GM12878 (cell line): Measurements from ENCODE around the gene PIK3R2. TPM values are rescaled to one million over a fixed set of nuclear protein-coding genes. Genes with fewer than 3 reads are reported as not detected.

ENCODE experiments used
- ATAC-seq: fragments of 200-7000 bp; cut with Tn5 transposase; 3 replicates; pipeline ENCODE4 v1.9.1; 2020; ENCODE audit warnings: mild to moderate bottlenecking, moderate library complexity
- BruUV-seq: library from RNA; stranded (reverse); fragments of 400-500 nt; replicated peaks from 2 replicates; lab custom pipeline; 2021; lab: Mats Ljungman, UMichigan
- CTCF ChIA-PET: fragments of 300-600 bp; sonication (Branson Sonifier 250); formaldehyde crosslinking; extraction: SDS; loops from one replicate; lab custom pipeline; 2021; ENCODE audit warnings: inconsistent platforms; lab: Yijun Ruan, JAX
- POLR2A ChIA-PET: fragments of 350-600 bp; formaldehyde crosslinking; extraction: SDS; loops from one replicate; lab custom pipeline; 2021; ENCODE audit warnings: inconsistent platforms; lab: Charles Lee
- RAD21 ChIA-PET: fragments of 300-600 bp; sonication (Branson Sonifier 250); formaldehyde crosslinking; loops from one replicate; lab custom pipeline; 2023; ENCODE audit warnings: antibody characterized with exemption; ENCODE audit not compliant: unreplicated experiment; lab: Charles Lee
- SMC1A ChIA-PET: fragments of 300-600 bp; sonication (Branson Sonifier 250); formaldehyde crosslinking; loops from one replicate; lab custom pipeline; 2023; ENCODE audit not compliant: unreplicated experiment, uncharacterized antibody; lab: Charles Lee
- DNase-seq: peaks from one replicate; pipeline ENCODE4 v3.0.0-alpha.2; 2011; ENCODE audit warnings: low read depth, low spot score
- FAIRE-seq: peaks from 3 replicates; lab custom pipeline; 2011; peaks lifted over from hg19 to GRCh38; lab: Jason Lieb, UNC
- H2AFZ ChIP-seq: 2 replicates; pipeline ENCODE4 v1.6.0; 2011; ENCODE audit warnings: low read depth, low read length, control low read depth; ENCODE audit not compliant: control insufficient read depth
- H3K27ac ChIP-seq: 2 replicates; pipeline ENCODE4 v1.5.1; 2011; ENCODE audit warnings: control low read depth; ENCODE audit not compliant: control insufficient read depth, insufficient read depth
- H3K27me3 ChIP-seq, 2 experiments: replicated peaks in 1 of 2; 2 replicates each; pipeline versions ENCODE4 v1.6.0 to v1.6.1; 2011; ENCODE audit warnings: low read length in 1 of 2; ENCODE audit not compliant: control insufficient read depth in 2 of 2, insufficient read depth in 2 of 2
- H3K36me3 ChIP-seq, 2 experiments: 2 replicates each; pipeline ENCODE4 v1.5.1; 2011; ENCODE audit warnings: low read length in 1 of 2; ENCODE audit not compliant: control insufficient read depth in 2 of 2, insufficient read depth in 2 of 2
- H3K4me1 ChIP-seq: 2 replicates; pipeline ENCODE4 v1.6.1; 2011; ENCODE audit warnings: mild to moderate bottlenecking, low read length, moderate library complexity, mixed read lengths; ENCODE audit not compliant: control insufficient read depth, insufficient read depth
- H3K4me2 ChIP-seq: 2 replicates; pipeline ENCODE4 v1.6.0; 2011; ENCODE audit warnings: control low read depth; ENCODE audit not compliant: control insufficient read depth, insufficient read depth
- H3K4me3 ChIP-seq: fragments of 200-600 bp; sonication (generic); 2 replicates; pipeline ENCODE4 v1.5.1; 2016
- H3K79me2 ChIP-seq: 2 replicates; pipeline ENCODE4 v1.6.0; 2011; ENCODE audit warnings: low read length; ENCODE audit not compliant: control insufficient read depth, insufficient read depth
- H3K9ac ChIP-seq: 2 replicates; pipeline ENCODE4 v1.8.0; 2011; ENCODE audit warnings: low read length, control low read depth, mixed read lengths; ENCODE audit not compliant: control insufficient read depth, insufficient read depth
- H3K9me3 ChIP-seq: replicated peaks from 3 replicates; pipeline ENCODE4 v1.5.1; 2011; ENCODE audit warnings: mild to moderate bottlenecking, low read length; ENCODE audit not compliant: control insufficient read depth, insufficient read depth
- H4K20me1 ChIP-seq: 2 replicates; pipeline ENCODE4 v1.6.0; 2011; ENCODE audit not compliant: control insufficient read depth, insufficient read depth
- JUND ChIP-seq: IDR thresholded peaks from 2 replicates; pipeline ENCODE4 v1.6.1; 2012; ENCODE audit warnings: low read depth, mild to moderate bottlenecking, low read length, improper control_type of control experiment, moderate library complexity
- KDM1A ChIP-seq: fragments of 200-600 bp; sonication (generic); IDR thresholded peaks from 2 replicates; pipeline ENCODE4 v1.6.1; 2016; ENCODE audit warnings: borderline replicate concordance
- NBN ChIP-seq: fragments of 450-650 bp; IDR thresholded peaks from 2 replicates; pipeline ENCODE4 v1.6.1; 2016
- SIN3A ChIP-seq: IDR thresholded peaks from 2 replicates; pipeline ENCODE4 v1.6.1; 2012; ENCODE audit warnings: low read depth, low read length, improper control_type of control experiment
- SMAD5 ChIP-seq: IDR thresholded peaks from 2 replicates; pipeline ENCODE4 v1.6.1; 2016; ENCODE audit warnings: antibody characterized with exemption, low read depth
- TAF1 ChIP-seq: IDR thresholded peaks from 2 replicates; pipeline ENCODE4 v1.6.1; 2011; ENCODE audit warnings: mild to moderate bottlenecking, low read depth, low read length, borderline replicate concordance
- YBX1 ChIP-seq: fragments of 450-650 bp; IDR thresholded peaks from 2 replicates; pipeline ENCODE4 v1.6.1; 2016; ENCODE audit warnings: antibody characterized with exemption
- ZNF217 ChIP-seq: fragments of 450-650 bp; IDR thresholded peaks from 2 replicates; pipeline ENCODE4 v1.6.1; 2017; ENCODE audit warnings: antibody characterized with exemption, mild to moderate bottlenecking
- ZNF274 ChIP-seq: IDR thresholded peaks from one replicate; pipeline ENCODE4 v1.8.0; 2011; ENCODE audit not compliant: insufficient read length, insufficient read depth
- ZNF384 ChIP-seq: IDR thresholded peaks from 2 replicates; pipeline ENCODE4 v1.6.1; 2012; ENCODE audit warnings: low read depth, mild to moderate bottlenecking, low read length, improper control_type of control experiment, borderline replicate concordance
- WGBS: methylation state at CpG from one replicate; pipeline ENCODE4 v1.1.6; 2016; ENCODE audit warnings: low lambda C conversion rate; ENCODE audit not compliant: insufficient replicate concordance, insufficient coverage; ENCODE audit errors: missing lambda C conversion rate; 5-methylcytosine and 5-hydroxymethylcytosine counted together
- in situ Hi-C: fragments of 300-500 bp; cut with MboI; formaldehyde crosslinking; loops from 9 replicates; pipeline ENCODE4 v1.14.3; 2018; ENCODE audit warnings: mixed read lengths
- intact Hi-C: fragments of 100-400 bp; cut with micrococcal nuclease; formaldehyde crosslinking; loops from one replicate; pipeline ENCODE4 v1.14.2; 2022; ENCODE audit not compliant: unreplicated experiment
- polyA plus RNA-seq, 11 experiments: library from polyadenylated mRNA; depleted of rRNA in 4 of 11; unstranded in 6 of 11; stranded (reverse) in 5 of 11; fragments of >200 nt; fragmentation: Nextera tagmentation in 4 of 11; fragmentation: Illumina TruSeq in 1 of 11; extraction: Ambion mirVana in 4 of 11; extraction: Trizol in 1 of 11; gene quantifications; 1 replicate in 1 of 11; 2 replicates in 10 of 11; pipeline versions ENCODE4 v1.2.1 to v1.2.3, GENCODE V29; 2011 to 2016; ENCODE audit warnings: inconsistent platforms in 2 of 11, missing spikeins in 2 of 11, low read depth in 1 of 11
- total RNA-seq, 4 experiments: library from RNA; depleted of rRNA in 3 of 4; stranded (reverse); fragments of >200 nt in 3 of 4; fragmentation: Illumina TruSeq in 1 of 4; extraction: Trizol in 1 of 4; gene quantifications; 2 replicates each; pipeline versions ENCODE4 v1.2.1 to v1.2.3, GENCODE V29; 2013 to 2021
- TF ChIP-seq, protein P1 (sequence below): fragments of 450-650 bp; IDR thresholded peaks from 2 replicates; pipeline ENCODE4 v1.6.1; 2016; ENCODE audit warnings: mild to moderate bottlenecking, moderate library complexity, borderline replicate concordance
- TF ChIP-seq, protein P2 (sequence below): fragments of 450-650 bp; IDR thresholded peaks from 2 replicates; pipeline ENCODE4 v1.6.1; 2016; ENCODE audit warnings: mild to moderate bottlenecking
- TF ChIP-seq, protein P3 (sequence below): fragments of 450-650 bp; IDR thresholded peaks from 2 replicates; pipeline ENCODE4 v1.6.1; 2018; ENCODE audit warnings: borderline replicate concordance, mild to moderate bottlenecking; ENCODE audit not compliant: partially characterized antibody
- TF ChIP-seq, protein P4 (sequence below): fragments of 450-650 bp; IDR thresholded peaks from 2 replicates; pipeline ENCODE4 v1.6.1; 2017; ENCODE audit warnings: antibody characterized with exemption, mild to moderate bottlenecking, moderate library complexity

PIK3R2 gene
- total and polyA plus RNA-seq, 10 of the 15 experiments (the other 5 are each of a cell fraction or from before 2014, with no cell fraction given), result 0.26 to 22.6 (median 2.5) TPM

DNA sequence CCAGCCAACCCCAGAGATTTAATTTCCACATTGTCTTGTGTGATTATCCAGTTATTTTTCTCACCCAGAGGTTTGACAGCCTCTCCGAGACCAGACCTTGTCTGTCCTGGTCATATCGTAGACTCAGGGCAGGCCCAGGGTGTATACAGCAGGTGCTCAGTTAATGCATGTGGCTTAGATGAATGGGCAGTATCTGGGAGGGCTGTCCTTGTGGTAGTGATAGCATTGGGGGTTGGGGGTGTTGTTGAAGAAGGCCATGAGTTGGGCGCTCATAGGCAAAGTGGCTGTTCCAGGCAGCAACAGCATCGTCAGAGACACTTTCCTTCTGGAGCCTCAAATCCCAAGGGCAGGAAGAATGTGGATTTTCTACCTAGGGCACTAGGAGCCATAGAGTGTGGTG lies 38.5 kb upstream of the PIK3R2 start:
- H3K4me1 ChIP-seq, result peaks cover 28% of the 10 kb centered on the region
- ChIA-PET RAD21 (interaction anchor here (1.8 to 2.3 kb wide), 2 partner anchors 10 to 53 kb away, joined by 9 to 13 read pairs; no protein-coding TSS in a partner anchor), CTCF (interaction anchor here (1.5 to 6.3 kb wide), 3 partner anchors 37 to 137 kb away, joined by 11 to 48 read pairs (median 15); partner anchors contain the start of genes MPV17L2 and PIK3R2), SMC1A (no interaction called here), POLR2A (interaction anchor here (0.6 kb wide), 1 partner anchor 34 kb away, joined by 4 read pairs; no protein-coding TSS in a partner anchor)
- no peak overlapping the region for H3K4me3 ChIP-seq
- H3K36me3 ChIP-seq, result peaks cover 3 to 22% of the 10 kb centered on the region in 2 experiments
- WGBS, result 89% methylated on average over 4 of the region's 4 CpGs
- H3K27me3 ChIP-seq, result no peaks in the 10 kb centered on the region
- peaks cover 17% of the 10 kb centered on the region for H3K79me2 ChIP-seq
- intact Hi-C loops, result no loop called here
- no peak overlapping the region for H3K27ac ChIP-seq
- no TSS peak for BruUV-seq
- H4K20me1 ChIP-seq, result no peaks in the 10 kb centered on the region
- H3K9ac ChIP-seq, result no peak overlapping the region
- TF ChIP-seq KDM1A, result no peak
- TF ChIP-seq, protein P1, sequence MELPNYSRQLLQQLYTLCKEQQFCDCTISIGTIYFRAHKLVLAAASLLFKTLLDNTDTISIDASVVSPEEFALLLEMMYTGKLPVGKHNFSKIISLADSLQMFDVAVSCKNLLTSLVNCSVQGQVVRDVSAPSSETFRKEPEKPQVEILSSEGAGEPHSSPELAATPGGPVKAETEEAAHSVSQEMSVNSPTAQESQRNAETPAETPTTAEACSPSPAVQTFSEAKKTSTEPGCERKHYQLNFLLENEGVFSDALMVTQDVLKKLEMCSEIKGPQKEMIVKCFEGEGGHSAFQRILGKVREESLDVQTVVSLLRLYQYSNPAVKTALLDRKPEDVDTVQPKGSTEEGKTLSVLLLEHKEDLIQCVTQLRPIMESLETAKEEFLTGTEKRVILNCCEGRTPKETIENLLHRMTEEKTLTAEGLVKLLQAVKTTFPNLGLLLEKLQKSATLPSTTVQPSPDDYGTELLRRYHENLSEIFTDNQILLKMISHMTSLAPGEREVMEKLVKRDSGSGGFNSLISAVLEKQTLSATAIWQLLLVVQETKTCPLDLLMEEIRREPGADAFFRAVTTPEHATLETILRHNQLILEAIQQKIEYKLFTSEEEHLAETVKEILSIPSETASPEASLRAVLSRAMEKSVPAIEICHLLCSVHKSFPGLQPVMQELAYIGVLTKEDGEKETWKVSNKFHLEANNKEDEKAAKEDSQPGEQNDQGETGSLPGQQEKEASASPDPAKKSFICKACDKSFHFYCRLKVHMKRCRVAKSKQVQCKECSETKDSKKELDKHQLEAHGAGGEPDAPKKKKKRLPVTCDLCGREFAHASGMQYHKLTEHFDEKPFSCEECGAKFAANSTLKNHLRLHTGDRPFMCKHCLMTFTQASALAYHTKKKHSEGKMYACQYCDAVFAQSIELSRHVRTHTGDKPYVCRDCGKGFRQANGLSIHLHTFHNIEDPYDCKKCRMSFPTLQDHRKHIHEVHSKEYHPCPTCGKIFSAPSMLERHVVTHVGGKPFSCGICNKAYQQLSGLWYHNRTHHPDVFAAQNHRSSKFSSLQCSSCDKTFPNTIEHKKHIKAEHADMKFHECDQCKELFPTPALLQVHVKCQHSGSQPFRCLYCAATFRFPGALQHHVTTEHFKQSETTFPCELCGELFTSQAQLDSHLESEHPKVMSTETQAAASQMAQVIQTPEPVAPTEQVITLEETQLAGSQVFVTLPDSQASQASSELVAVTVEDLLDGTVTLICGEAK, result no peak
- TF ChIP-seq SMAD5, result no peak
- TF ChIP-seq, protein P2, sequence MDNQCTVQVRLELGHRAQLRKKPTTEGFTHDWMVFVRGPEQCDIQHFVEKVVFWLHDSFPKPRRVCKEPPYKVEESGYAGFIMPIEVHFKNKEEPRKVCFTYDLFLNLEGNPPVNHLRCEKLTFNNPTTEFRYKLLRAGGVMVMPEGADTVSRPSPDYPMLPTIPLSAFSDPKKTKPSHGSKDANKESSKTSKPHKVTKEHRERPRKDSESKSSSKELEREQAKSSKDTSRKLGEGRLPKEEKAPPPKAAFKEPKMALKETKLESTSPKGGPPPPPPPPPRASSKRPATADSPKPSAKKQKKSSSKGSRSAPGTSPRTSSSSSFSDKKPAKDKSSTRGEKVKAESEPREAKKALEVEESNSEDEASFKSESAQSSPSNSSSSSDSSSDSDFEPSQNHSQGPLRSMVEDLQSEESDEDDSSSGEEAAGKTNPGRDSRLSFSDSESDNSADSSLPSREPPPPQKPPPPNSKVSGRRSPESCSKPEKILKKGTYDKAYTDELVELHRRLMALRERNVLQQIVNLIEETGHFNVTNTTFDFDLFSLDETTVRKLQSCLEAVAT, result no peak
- TF ChIP-seq, protein P3, sequence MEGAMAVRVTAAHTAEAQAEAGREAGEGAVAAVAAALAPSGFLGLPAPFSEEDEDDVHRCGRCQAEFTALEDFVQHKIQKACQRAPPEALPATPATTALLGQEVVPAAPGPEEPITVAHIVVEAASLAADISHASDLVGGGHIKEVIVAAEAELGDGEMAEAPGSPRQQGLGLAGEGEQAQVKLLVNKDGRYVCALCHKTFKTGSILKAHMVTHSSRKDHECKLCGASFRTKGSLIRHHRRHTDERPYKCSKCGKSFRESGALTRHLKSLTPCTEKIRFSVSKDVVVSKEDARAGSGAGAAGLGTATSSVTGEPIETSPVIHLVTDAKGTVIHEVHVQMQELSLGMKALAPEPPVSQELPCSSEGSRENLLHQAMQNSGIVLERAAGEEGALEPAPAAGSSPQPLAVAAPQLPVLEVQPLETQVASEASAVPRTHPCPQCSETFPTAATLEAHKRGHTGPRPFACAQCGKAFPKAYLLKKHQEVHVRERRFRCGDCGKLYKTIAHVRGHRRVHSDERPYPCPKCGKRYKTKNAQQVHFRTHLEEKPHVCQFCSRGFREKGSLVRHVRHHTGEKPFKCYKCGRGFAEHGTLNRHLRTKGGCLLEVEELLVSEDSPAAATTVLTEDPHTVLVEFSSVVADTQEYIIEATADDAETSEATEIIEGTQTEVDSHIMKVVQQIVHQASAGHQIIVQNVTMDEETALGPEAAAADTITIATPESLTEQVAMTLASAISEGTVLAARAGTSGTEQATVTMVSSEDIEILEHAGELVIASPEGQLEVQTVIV, result no peak
- TF ChIP-seq, protein P4, sequence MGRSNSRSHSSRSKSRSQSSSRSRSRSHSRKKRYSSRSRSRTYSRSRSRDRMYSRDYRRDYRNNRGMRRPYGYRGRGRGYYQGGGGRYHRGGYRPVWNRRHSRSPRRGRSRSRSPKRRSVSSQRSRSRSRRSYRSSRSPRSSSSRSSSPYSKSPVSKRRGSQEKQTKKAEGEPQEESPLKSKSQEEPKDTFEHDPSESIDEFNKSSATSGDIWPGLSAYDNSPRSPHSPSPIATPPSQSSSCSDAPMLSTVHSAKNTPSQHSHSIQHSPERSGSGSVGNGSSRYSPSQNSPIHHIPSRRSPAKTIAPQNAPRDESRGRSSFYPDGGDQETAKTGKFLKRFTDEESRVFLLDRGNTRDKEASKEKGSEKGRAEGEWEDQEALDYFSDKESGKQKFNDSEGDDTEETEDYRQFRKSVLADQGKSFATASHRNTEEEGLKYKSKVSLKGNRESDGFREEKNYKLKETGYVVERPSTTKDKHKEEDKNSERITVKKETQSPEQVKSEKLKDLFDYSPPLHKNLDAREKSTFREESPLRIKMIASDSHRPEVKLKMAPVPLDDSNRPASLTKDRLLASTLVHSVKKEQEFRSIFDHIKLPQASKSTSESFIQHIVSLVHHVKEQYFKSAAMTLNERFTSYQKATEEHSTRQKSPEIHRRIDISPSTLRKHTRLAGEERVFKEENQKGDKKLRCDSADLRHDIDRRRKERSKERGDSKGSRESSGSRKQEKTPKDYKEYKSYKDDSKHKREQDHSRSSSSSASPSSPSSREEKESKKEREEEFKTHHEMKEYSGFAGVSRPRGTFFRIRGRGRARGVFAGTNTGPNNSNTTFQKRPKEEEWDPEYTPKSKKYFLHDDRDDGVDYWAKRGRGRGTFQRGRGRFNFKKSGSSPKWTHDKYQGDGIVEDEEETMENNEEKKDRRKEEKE, result no peak
- no peak for TF ChIP-seq JUND
- TF ChIP-seq SIN3A, result no peak
- TF ChIP-seq NBN, result no peak
- TF ChIP-seq ZNF384, result no peak
- no peak for TF ChIP-seq TAF1
- TF ChIP-seq ZNF274, result no peak
- no peak for TF ChIP-seq YBX1
- TF ChIP-seq ZNF217, result no peak
- no peak overlapping the region for H3K4me2 ChIP-seq
- ATAC-seq (no peak), FAIRE-seq (no peak), DNase-seq (no peak)
- H2AFZ ChIP-seq, result no peak overlapping the region
- in situ Hi-C loops, result no loop called here
- H3K9me3 ChIP-seq, result no peaks in the 10 kb centered on the region
